ENCODE results near the gene GYS1.

- TF ChIP-seq, protein P1, sequence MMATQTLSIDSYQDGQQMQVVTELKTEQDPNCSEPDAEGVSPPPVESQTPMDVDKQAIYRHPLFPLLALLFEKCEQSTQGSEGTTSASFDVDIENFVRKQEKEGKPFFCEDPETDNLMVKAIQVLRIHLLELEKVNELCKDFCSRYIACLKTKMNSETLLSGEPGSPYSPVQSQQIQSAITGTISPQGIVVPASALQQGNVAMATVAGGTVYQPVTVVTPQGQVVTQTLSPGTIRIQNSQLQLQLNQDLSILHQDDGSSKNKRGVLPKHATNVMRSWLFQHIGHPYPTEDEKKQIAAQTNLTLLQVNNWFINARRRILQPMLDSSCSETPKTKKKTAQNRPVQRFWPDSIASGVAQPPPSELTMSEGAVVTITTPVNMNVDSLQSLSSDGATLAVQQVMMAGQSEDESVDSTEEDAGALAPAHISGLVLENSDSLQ (IDR thresholded peaks at IDR 0.05): no peak
- TF ChIP-seq EZH2 (IDR thresholded peaks at IDR 0.05; ENCODE audit: borderline replicate concordance, control insufficient read depth, low read depth, low read length) (no peak), POU2F2 (IDR thresholded peaks at IDR 0.05; ENCODE audit: borderline replicate concordance, low read depth, low read length) (no peak), SIX5 (IDR thresholded peaks at IDR 0.05; ENCODE audit: low read depth, low read length, severe bottlenecking) (no peak), RAD21 (IDR thresholded peaks at IDR 0.05; ENCODE audit: insufficient read depth, low read depth, low read length) (no peak), ATF7 (IDR thresholded peaks at IDR 0.05; ENCODE audit: low read depth) (no peak), NR2C2 (IDR thresholded peaks at IDR 0.05; ENCODE audit: borderline replicate concordance, control insufficient read depth, insufficient read length, low read depth) (no peak), CTCF (IDR thresholded peaks at IDR 0.05 in 2 of 3, conservative IDR thresholded peaks at IDR 0.05 in 1 of 3; ENCODE audit: control insufficient read depth in 2 of 3, extremely low read depth in 1 of 3, insufficient read depth in 1 of 3, low read depth in 3 of 3, low read length in 3 of 3) (no peak), NRF1 (conservative IDR thresholded peaks at IDR 0.05; ENCODE audit: low read depth, low read length) (no peak), PBX3 (IDR thresholded peaks at IDR 0.05; ENCODE audit: insufficient replicate concordance, low read depth, low read length) (no peak)
- TF ChIP-seq, protein P2, sequence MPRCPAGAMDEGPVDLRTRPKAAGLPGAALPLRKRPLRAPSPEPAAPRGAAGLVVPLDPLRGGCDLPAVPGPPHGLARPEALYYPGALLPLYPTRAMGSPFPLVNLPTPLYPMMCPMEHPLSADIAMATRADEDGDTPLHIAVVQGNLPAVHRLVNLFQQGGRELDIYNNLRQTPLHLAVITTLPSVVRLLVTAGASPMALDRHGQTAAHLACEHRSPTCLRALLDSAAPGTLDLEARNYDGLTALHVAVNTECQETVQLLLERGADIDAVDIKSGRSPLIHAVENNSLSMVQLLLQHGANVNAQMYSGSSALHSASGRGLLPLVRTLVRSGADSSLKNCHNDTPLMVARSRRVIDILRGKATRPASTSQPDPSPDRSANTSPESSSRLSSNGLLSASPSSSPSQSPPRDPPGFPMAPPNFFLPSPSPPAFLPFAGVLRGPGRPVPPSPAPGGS (IDR thresholded peaks at IDR 0.05; ENCODE audit: borderline replicate concordance, insufficient read depth, low read depth, low read length, poor library complexity, severe bottlenecking): no peak
- TF ChIP-seq, protein P3, sequence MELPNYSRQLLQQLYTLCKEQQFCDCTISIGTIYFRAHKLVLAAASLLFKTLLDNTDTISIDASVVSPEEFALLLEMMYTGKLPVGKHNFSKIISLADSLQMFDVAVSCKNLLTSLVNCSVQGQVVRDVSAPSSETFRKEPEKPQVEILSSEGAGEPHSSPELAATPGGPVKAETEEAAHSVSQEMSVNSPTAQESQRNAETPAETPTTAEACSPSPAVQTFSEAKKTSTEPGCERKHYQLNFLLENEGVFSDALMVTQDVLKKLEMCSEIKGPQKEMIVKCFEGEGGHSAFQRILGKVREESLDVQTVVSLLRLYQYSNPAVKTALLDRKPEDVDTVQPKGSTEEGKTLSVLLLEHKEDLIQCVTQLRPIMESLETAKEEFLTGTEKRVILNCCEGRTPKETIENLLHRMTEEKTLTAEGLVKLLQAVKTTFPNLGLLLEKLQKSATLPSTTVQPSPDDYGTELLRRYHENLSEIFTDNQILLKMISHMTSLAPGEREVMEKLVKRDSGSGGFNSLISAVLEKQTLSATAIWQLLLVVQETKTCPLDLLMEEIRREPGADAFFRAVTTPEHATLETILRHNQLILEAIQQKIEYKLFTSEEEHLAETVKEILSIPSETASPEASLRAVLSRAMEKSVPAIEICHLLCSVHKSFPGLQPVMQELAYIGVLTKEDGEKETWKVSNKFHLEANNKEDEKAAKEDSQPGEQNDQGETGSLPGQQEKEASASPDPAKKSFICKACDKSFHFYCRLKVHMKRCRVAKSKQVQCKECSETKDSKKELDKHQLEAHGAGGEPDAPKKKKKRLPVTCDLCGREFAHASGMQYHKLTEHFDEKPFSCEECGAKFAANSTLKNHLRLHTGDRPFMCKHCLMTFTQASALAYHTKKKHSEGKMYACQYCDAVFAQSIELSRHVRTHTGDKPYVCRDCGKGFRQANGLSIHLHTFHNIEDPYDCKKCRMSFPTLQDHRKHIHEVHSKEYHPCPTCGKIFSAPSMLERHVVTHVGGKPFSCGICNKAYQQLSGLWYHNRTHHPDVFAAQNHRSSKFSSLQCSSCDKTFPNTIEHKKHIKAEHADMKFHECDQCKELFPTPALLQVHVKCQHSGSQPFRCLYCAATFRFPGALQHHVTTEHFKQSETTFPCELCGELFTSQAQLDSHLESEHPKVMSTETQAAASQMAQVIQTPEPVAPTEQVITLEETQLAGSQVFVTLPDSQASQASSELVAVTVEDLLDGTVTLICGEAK (IDR thresholded peaks at IDR 0.05; ENCODE audit: borderline replicate concordance): no peak
- TF ChIP-seq, protein P4, sequence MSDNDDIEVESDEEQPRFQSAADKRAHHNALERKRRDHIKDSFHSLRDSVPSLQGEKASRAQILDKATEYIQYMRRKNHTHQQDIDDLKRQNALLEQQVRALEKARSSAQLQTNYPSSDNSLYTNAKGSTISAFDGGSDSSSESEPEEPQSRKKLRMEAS (IDR thresholded peaks at IDR 0.05; ENCODE audit: low read depth, low read length): no peak
These were observed 24.3 kb downstream of the GYS1 start for GRCh38 chr19:48968813-48969218.

Data from GM12878 (cell line).